HL-60 (cell line): ENCODE measurements around the gene WBP2.
A peak's percentile ranks its signal among the peaks of the same experiment; 100 is the strongest.

Experiments
- DNase-seq, 2 experiments: peaks; one replicate each; pipeline ENCODE4 v3.0.0-alpha.2; 2010 to 2020; ENCODE audit warnings: low read depth in 1 of 2, low spot score in 1 of 2
- H3K27ac ChIP-seq: fragments of 250-450 bp; sonication (Bioruptor Pico); replicated peaks from 2 replicates; pipeline ENCODE4 v1.5.1; 2020; ENCODE audit warnings: mild to moderate bottlenecking, moderate library complexity
- H3K27me3 ChIP-seq: fragments of 250-450 bp; sonication (Bioruptor Pico); 2 replicates; pipeline ENCODE4 v1.5.1; 2021; ENCODE audit warnings: mild to moderate bottlenecking, moderate library complexity; ENCODE audit not compliant: insufficient read depth, poor library complexity, severe bottlenecking
- H3K4me3 ChIP-seq: replicated peaks from 2 replicates; pipeline ENCODE4 v1.5.1; 2011; ENCODE audit warnings: mild to moderate bottlenecking, control low read depth, low read length; ENCODE audit not compliant: insufficient read depth
- GABPA ChIP-seq: IDR thresholded peaks from 2 replicates; pipeline ENCODE4 v1.6.1; 2012; ENCODE audit warnings: low read depth
- POLR2AphosphoS5 ChIP-seq: IDR thresholded peaks from 2 replicates; pipeline ENCODE4 v1.6.1; 2012; ENCODE audit warnings: low read depth
- SPI1 ChIP-seq: IDR thresholded peaks from 2 replicates; pipeline ENCODE4 v1.6.1; 2012; ENCODE audit warnings: low read depth, mild to moderate bottlenecking, borderline replicate concordance
- TF ChIP-seq, protein P1 (sequence below): IDR thresholded peaks from 2 replicates; pipeline ENCODE4 v1.6.1; 2012; ENCODE audit warnings: low read depth; ENCODE audit not compliant: insufficient replicate concordance
- TF ChIP-seq, protein P2 (sequence below): IDR thresholded peaks from one replicate; pipeline ENCODE4 v1.5.1; 2011; ENCODE audit warnings: low read length, control low read depth, inconsistent platforms; ENCODE audit not compliant: insufficient read depth

WBP2 gene

DNA sequence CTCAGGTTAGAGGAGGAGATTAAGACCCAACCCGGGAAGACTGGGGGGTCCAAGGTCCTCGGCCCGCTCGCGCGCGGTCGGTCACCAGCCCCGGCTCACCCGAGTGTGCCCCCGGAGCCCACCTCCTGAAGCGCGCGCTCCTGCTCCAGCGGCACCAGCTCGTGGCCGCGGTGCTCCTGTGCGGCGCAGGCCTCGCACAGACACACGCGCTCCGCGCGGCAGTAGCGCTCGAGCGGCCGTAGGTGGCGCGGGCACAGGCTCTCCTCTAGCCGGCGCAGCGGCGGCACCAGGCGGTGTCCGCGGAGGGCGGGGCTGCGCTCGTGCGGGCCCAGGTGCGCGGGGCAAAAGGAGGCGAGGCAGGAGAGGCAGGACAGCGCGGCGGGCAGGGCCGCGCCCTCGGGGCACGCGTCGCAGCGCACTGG, 22.6 kb upstream of the WBP2 start:
- H3K4me3 ChIP-seq = no peak overlapping the region; the same call in 1 of the 2 replicates
- no peak overlapping the region for H3K27ac ChIP-seq
- peak in 1 of 2 experiments; percentile 66 for DNase-seq
- TF ChIP-seq, protein P1, sequence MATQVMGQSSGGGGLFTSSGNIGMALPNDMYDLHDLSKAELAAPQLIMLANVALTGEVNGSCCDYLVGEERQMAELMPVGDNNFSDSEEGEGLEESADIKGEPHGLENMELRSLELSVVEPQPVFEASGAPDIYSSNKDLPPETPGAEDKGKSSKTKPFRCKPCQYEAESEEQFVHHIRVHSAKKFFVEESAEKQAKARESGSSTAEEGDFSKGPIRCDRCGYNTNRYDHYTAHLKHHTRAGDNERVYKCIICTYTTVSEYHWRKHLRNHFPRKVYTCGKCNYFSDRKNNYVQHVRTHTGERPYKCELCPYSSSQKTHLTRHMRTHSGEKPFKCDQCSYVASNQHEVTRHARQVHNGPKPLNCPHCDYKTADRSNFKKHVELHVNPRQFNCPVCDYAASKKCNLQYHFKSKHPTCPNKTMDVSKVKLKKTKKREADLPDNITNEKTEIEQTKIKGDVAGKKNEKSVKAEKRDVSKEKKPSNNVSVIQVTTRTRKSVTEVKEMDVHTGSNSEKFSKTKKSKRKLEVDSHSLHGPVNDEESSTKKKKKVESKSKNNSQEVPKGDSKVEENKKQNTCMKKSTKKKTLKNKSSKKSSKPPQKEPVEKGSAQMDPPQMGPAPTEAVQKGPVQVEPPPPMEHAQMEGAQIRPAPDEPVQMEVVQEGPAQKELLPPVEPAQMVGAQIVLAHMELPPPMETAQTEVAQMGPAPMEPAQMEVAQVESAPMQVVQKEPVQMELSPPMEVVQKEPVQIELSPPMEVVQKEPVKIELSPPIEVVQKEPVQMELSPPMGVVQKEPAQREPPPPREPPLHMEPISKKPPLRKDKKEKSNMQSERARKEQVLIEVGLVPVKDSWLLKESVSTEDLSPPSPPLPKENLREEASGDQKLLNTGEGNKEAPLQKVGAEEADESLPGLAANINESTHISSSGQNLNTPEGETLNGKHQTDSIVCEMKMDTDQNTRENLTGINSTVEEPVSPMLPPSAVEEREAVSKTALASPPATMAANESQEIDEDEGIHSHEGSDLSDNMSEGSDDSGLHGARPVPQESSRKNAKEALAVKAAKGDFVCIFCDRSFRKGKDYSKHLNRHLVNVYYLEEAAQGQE = no peak
- no peak for TF ChIP-seq SPI1
- TF ChIP-seq, protein P2, sequence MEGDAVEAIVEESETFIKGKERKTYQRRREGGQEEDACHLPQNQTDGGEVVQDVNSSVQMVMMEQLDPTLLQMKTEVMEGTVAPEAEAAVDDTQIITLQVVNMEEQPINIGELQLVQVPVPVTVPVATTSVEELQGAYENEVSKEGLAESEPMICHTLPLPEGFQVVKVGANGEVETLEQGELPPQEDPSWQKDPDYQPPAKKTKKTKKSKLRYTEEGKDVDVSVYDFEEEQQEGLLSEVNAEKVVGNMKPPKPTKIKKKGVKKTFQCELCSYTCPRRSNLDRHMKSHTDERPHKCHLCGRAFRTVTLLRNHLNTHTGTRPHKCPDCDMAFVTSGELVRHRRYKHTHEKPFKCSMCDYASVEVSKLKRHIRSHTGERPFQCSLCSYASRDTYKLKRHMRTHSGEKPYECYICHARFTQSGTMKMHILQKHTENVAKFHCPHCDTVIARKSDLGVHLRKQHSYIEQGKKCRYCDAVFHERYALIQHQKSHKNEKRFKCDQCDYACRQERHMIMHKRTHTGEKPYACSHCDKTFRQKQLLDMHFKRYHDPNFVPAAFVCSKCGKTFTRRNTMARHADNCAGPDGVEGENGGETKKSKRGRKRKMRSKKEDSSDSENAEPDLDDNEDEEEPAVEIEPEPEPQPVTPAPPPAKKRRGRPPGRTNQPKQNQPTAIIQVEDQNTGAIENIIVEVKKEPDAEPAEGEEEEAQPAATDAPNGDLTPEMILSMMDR = peak; percentile 23
- peaks cover 9% of the 10 kb centered on the region for H3K27me3 ChIP-seq

DNA sequence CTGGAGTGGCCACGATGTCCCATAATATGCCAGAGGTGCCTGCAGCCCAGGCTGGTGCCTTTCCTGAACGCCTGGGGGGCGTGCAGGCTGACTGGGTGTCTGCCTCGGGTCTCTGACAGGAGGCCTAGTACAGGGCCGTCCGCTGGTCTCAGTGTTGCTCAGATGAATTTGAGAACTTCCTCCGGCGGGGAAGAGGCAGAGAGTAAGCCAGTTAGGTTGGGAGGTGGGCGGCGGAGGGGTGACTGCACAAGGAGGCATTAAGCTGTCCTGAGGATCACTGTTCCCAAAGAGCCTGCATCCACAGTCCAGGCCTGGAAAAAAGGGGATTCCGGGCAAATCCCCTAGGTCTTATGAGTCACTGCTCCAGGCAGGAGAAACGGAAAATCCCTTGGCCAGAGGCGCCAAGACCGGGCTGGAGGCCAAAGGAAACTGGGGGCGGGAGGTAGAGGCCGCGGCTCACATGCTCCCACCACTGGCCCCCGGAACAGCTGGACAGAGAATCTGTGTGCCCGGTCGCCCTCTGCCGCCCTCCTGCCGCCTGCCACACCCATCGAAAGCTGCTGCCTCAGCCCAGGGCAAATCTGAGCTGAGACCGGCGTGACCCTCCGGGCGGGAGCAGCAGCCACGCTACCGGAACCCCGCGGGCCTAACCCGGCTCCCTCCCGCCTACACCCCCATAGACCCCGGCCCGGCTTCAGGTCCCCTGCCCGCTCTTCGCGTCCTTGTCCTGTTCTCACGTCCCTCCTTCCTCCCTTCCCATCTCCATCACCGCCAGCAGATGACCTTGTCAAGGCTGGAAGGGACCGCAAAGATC, 22.0 kb upstream of the WBP2 start:
- Histone ChIP-seq H3K27ac (no peak overlapping the region), H3K4me3 (no peak overlapping the region; the same call in 1 of the 2 replicates), H3K27me3 (peaks cover 9% of the 10 kb centered on the region)
- no peak for DNase-seq
- no peak for TF ChIP-seq SPI1
- TF ChIP-seq GABPA = no peak
- TF ChIP-seq, protein P2 = no peak
- TF ChIP-seq POLR2AphosphoS5 = no peak
- TF ChIP-seq, protein P1 = no peak

DNA sequence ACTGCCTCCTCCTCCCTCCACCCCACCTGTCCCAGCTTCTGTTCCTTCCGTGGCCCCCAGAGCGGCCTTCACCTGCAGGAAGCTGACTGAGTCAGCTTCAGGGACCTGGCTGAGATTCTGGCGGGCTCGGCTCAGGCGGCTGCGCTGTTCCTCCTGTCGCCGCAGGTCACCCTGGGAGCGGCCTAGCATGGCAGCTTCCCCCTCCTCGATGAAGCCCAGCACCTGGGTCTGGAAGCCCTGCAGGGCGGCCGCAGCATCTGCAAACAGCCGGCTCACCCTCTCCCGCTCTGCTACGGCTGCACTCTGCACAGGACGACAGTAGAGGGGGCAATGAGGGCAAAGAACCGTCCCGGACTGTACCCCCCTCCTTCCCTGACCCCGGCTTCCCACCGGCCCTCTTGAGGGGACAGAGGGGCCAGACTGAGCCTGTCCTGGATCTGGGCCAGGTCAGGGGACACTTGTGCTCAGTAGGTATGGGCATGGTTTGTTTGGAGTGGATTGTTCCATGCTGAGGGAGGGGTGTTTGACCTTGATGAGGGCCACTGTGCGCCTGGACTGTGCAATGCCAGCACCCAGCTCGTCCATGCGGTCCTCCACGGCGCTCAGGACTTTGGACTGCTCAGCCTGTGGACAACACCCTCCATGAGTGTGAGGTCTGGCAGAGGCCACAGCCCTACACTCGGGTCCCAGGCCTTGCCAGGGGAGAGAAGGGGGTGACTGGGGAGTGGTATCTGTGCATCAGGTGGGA, 21.2 kb upstream of the WBP2 start:
- Histone ChIP-seq H3K27me3 (peaks cover 9% of the 10 kb centered on the region), H3K4me3 (no peak overlapping the region), H3K27ac (no peak overlapping the region)
- no peak for TF ChIP-seq GABPA
- TF ChIP-seq, protein P1 = no peak
- TF ChIP-seq SPI1 = no peak
- TF ChIP-seq, protein P2 = no peak
- TF ChIP-seq POLR2AphosphoS5 = no peak
- no peak for DNase-seq
